Coronary artery (tissue), 2 donors: Measurements from ENCODE around the gene PRSS22.

Experiments used
- DNase-seq: peaks from one replicate; pipeline ENCODE4 v3.0.0-alpha.2; 2017; ENCODE audit warnings: low spot score
- H3K27ac ChIP-seq, 2 donors: fragments of 200-600 bp; sonication (generic); one replicate each; pipeline ENCODE4 v1.5.1; 2016 to 2019
- H3K4me3 ChIP-seq: fragments of 200-600 bp; sonication (generic); 2 replicates; pipeline ENCODE4 v1.5.1; 2016; ENCODE audit warnings: mild to moderate bottlenecking, moderate library complexity
- CTCF ChIP-seq: fragments of 200-600 bp; sonication (generic); IDR thresholded peaks from one replicate; pipeline ENCODE4 v1.5.1; 2019; ENCODE audit warnings: antibody characterized with exemption

Gene PRSS22

DNA sequence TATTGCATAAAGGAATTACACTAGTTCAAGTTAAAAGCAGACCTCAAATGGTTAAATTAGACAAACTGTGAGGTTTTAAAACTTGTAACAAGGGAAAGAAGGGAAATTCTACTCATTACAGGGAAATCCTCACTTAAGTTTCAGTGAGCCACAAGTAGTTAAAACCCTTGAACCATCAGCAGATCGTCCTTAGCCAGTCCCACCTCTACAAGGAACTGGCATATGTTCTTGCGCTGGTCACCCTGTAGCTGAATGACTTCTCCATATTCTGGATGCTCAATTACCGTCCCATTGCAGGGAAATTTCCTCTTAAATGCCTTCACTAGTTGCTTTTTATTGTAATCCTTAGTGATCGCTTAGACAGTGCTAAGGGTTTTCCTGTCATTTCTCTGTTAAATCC, 35.5 kb downstream of the PRSS22 start:
- DNase-seq = no peak
- TF ChIP-seq CTCF = no peak
- Histone ChIP-seq H3K4me3 (no peak overlapping the region), H3K27ac (no peak overlapping the region)

- Histone ChIP-seq H3K27ac (no peak overlapping the region), H3K4me3 (no peak overlapping the region)
- no peak for DNase-seq
- no peak for TF ChIP-seq CTCF
These were observed 35.8 kb downstream of the PRSS22 start for GRCh38 chr16:2822158-2822495.

DNA sequence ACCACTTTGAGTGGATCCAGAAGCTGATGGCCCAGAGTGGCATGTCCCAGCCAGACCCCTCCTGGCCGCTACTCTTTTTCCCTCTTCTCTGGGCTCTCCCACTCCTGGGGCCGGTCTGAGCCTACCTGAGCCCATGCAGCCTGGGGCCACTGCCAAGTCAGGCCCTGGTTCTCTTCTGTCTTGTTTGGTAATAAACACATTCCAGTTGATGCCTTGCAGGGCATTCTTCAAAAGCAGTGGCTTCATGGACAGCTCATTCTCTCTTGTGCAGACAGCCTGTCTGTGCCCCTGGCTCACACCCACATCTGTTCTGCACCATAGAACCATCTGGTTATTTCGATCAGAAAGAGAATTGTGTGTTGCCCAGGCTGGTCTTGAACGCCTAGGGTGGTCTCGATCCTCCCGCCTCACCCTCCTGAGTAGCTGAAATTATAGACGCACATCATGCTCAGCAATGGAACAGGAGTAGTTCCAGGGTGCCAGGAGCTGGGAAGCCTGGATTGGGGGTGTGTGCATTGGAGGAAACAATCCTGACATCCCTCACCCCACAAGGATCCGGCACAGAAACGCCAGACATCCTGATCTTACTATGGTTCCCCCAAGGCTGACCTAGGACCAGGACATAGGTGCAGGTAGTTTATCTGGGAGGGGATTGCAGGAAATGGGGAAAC, 36.3 kb downstream of the PRSS22 start:
- Histone ChIP-seq H3K27ac (no peak overlapping the region), H3K4me3 (no peak overlapping the region)
- TF ChIP-seq CTCF = no peak
- no peak for DNase-seq

GRCh38 chr16:2820836-2821486, 37.0 kb downstream of the PRSS22 start:
- no peak for TF ChIP-seq CTCF
- no peak overlapping the region for H3K4me3 ChIP-seq
- H3K27ac ChIP-seq = no peak overlapping the region
- no peak for DNase-seq

- no peak for TF ChIP-seq CTCF
- Histone ChIP-seq H3K27ac (no peak overlapping the region), H3K4me3 (no peak overlapping the region)
- no peak for DNase-seq
These were observed 37.8 kb downstream of the PRSS22 start for GRCh38 chr16:2819939-2820835.

DNA sequence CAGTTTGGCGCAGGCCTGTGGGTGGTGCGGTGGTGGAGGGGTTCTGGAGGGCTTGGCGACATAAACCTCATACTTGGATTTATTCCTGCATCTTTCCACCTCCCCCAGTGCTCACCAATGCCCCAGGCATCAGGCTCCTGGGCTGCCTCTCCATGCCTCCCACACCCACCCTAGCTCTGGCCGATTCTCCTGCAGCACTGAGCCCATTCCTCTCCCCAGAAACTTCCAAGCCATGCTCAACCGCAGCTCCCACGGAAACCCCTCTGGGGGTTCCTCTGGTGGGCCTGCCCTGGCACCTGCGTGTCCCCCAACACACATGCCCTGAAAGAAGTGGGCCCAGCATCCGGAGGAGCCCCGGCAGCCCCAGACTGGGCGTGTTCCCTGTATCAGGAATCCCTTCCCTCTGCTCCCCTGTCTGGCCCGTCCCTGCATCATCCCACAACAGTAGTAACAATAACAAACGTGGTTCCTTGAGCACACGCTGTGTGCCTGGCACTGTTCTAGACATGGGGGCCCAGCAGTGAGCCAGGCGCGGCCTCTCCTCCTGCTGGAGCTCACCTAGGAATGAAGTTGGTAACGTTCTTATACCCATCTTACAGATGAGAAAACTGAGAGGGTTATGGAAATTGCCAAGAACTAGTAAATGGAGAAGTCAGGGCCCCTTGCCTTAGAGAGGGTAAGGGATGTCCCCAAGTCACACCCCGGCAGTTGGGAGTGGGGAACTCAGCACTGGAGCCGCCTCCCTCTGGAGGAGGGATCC, 38.6 kb downstream of the PRSS22 start:
- Histone ChIP-seq H3K27ac (no peak overlapping the region), H3K4me3 (no peak overlapping the region)
- TF ChIP-seq CTCF = no peak
- DNase-seq = no peak
